ENCODE results near the gene ACYP1.

Gene ACYP1

GRCh38 chr14:75095690-75096089 is 31.9 kb upstream of the ACYP1 start:
- CTCF ChIA-PET: interaction anchor here (0.6 to 1.3 kb wide), 4 partner anchors 9 to 278 kb away, joined by 3 read pairs; no protein-coding TSS in a partner anchor
- peaks cover 12 to 77% (median 51%) of the 10 kb centered on the region in 4 experiments for H3K36me3 ChIP-seq (ENCODE audit: control insufficient read depth in 4 of 4, insufficient read depth in 4 of 4, low read length in 3 of 4)

GRCh38 chr14:75094896-75095295 is 31.1 kb upstream of the ACYP1 start:
- no peaks in the 10 kb centered on the region for H3K4me1 ChIP-seq (ENCODE audit: control extremely low read depth in 1 of 4, control insufficient read depth in 4 of 4, insufficient read depth in 4 of 4, low read length in 3 of 4)
- H3K27ac ChIP-seq (ENCODE audit: insufficient read depth in 1 of 2, low read depth in 1 of 2, low read length in 2 of 2, poor library complexity in 1 of 2, severe bottlenecking in 2 of 2): no peak overlapping the region
- POLR2A ChIA-PET: no interaction called here
- H3K36me3 ChIP-seq (ENCODE audit: control insufficient read depth in 4 of 4, insufficient read depth in 4 of 4, low read length in 3 of 4): peaks cover 8 to 80% (median 51%) of the 10 kb centered on the region in 4 experiments
- WGBS (ENCODE audit: insufficient coverage): no CpG with 5 or more reads among the region's 3 CpGs
- no peak for DNase-seq
- no peaks in the 10 kb centered on the region for H3K27me3 ChIP-seq (replicated peaks in 2 of 5; ENCODE audit: control insufficient read depth in 4 of 5, insufficient read depth in 5 of 5, low read length in 4 of 5)
- H3K9me3 ChIP-seq (ENCODE audit: control extremely low read depth in 1 of 5, control insufficient read depth in 4 of 5, insufficient read depth in 2 of 5, low read depth in 1 of 5, low read length in 4 of 5): no peaks in the 10 kb centered on the region
- no peak overlapping the region for H3K4me3 ChIP-seq (ENCODE audit: control insufficient read depth in 1 of 7, extremely low read depth in 1 of 7, insufficient read depth in 4 of 7, low read depth in 2 of 7, low read length in 6 of 7)
- CTCF ChIA-PET: interaction anchor here (0.9 kb wide), 1 partner anchor 10 kb away, joined by 3 read pairs; no protein-coding TSS in a partner anchor

More at GRCh38 chr14:75095690-75096089, 31.9 kb upstream of the ACYP1 start:
- Histone ChIP-seq H3K9me3 (ENCODE audit: control extremely low read depth in 1 of 5, control insufficient read depth in 4 of 5, insufficient read depth in 2 of 5, low read depth in 1 of 5, low read length in 4 of 5) (no peaks in the 10 kb centered on the region), H3K4me3 (ENCODE audit: control insufficient read depth in 1 of 7, extremely low read depth in 1 of 7, insufficient read depth in 4 of 7, low read depth in 2 of 7, low read length in 6 of 7) (no peak overlapping the region), H3K27ac (ENCODE audit: insufficient read depth in 1 of 2, low read depth in 1 of 2, low read length in 2 of 2, poor library complexity in 1 of 2, severe bottlenecking in 2 of 2) (no peak overlapping the region), H3K27me3 (replicated peaks in 2 of 5; ENCODE audit: control insufficient read depth in 4 of 5, insufficient read depth in 5 of 5, low read length in 4 of 5) (no peaks in the 10 kb centered on the region), H3K4me1 (ENCODE audit: control extremely low read depth in 1 of 4, control insufficient read depth in 4 of 4, insufficient read depth in 4 of 4, low read length in 3 of 4) (no peaks in the 10 kb centered on the region)
- WGBS (ENCODE audit: insufficient coverage): 97% methylated on average over 4 of the region's 4 CpGs
- POLR2A ChIA-PET: no interaction called here
- DNase-seq: no peak

- POLR2A ChIA-PET: interaction anchor here (0.5 kb wide), 1 partner anchor 235 kb away, joined by 3 read pairs; no protein-coding TSS in a partner anchor
- WGBS (ENCODE audit: insufficient coverage): no CpG with 5 or more reads among the region's 2 CpGs
- H3K36me3 ChIP-seq (ENCODE audit: control insufficient read depth in 4 of 4, insufficient read depth in 4 of 4, low read length in 3 of 4): peaks cover 3 to 71% (median 45%) of the 10 kb centered on the region in 4 experiments
Measured at GRCh38 chr14:75092698-75093097, 28.9 kb upstream of the ACYP1 start.

DNA sequence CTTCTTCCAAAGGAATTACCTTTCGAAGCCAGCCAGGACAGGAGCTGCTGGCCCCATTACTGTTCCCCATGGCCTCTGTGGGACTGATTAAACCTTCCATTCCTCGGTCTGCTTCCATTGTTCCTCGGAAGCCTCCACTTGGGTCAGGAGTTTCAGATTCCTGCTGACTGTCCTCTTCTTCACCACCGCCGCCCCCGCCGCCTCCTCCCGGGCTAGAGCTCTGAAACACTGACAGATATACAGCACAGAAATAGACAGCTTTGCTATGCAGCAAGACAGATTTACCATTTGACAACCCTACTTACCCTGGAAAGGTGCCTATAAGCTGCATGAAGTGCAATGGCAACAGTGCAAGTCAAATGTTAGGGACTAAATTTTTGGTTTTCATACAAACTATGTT is 27.4 kb upstream of the ACYP1 start:
- Histone ChIP-seq H3K27me3 (replicated peaks in 2 of 5; ENCODE audit: control insufficient read depth in 4 of 5, insufficient read depth in 5 of 5, low read length in 4 of 5) (no peaks in the 10 kb centered on the region), H3K4me1 (ENCODE audit: control extremely low read depth in 1 of 4, control insufficient read depth in 4 of 4, insufficient read depth in 4 of 4, low read length in 3 of 4) (no peaks in the 10 kb centered on the region), H3K27ac (ENCODE audit: insufficient read depth in 1 of 2, low read depth in 1 of 2, low read length in 2 of 2, poor library complexity in 1 of 2, severe bottlenecking in 2 of 2) (peak overlapping the region in 1 of 2 experiments; percentile 34), H3K36me3 (ENCODE audit: control insufficient read depth in 4 of 4, insufficient read depth in 4 of 4, low read length in 3 of 4) (peaks cover 9 to 69% (median 43%) of the 10 kb centered on the region in 4 experiments), H3K9me3 (ENCODE audit: control extremely low read depth in 1 of 5, control insufficient read depth in 4 of 5, insufficient read depth in 2 of 5, low read depth in 1 of 5, low read length in 4 of 5) (no peaks in the 10 kb centered on the region), H3K4me3 (ENCODE audit: control insufficient read depth in 1 of 7, extremely low read depth in 1 of 7, insufficient read depth in 4 of 7, low read depth in 2 of 7, low read length in 6 of 7) (no peak overlapping the region)
- 100% methylated on average over 4 of the region's 8 CpGs for WGBS (ENCODE audit: insufficient coverage)
- ChIA-PET POLR2A (no interaction called here), CTCF (interaction anchor here (0.8 to 6.9 kb wide), 8 partner anchors 9 to 230 kb away, joined by 3 to 86 read pairs (median 30); no protein-coding TSS in a partner anchor)
- no peak for DNase-seq

More at GRCh38 chr14:75092698-75093097, 28.9 kb upstream of the ACYP1 start:
- Histone ChIP-seq H3K27ac (ENCODE audit: insufficient read depth in 1 of 2, low read depth in 1 of 2, low read length in 2 of 2, poor library complexity in 1 of 2, severe bottlenecking in 2 of 2) (no peak overlapping the region), H3K4me1 (ENCODE audit: control extremely low read depth in 1 of 4, control insufficient read depth in 4 of 4, insufficient read depth in 4 of 4, low read length in 3 of 4) (no peaks in the 10 kb centered on the region), H3K4me3 (ENCODE audit: control insufficient read depth in 1 of 7, extremely low read depth in 1 of 7, insufficient read depth in 4 of 7, low read depth in 2 of 7, low read length in 6 of 7) (no peak overlapping the region), H3K27me3 (replicated peaks in 2 of 5; ENCODE audit: control insufficient read depth in 4 of 5, insufficient read depth in 5 of 5, low read length in 4 of 5) (no peaks in the 10 kb centered on the region), H3K9me3 (ENCODE audit: control extremely low read depth in 1 of 5, control insufficient read depth in 4 of 5, insufficient read depth in 2 of 5, low read depth in 1 of 5, low read length in 4 of 5) (no peaks in the 10 kb centered on the region)
- CTCF ChIA-PET: interaction anchor here (1.3 to 6.9 kb wide), 3 partner anchors 86 to 232 kb away, joined by 3 to 76 read pairs (median 4); partner anchors contain the start of gene RPS6KL1
- DNase-seq: no peak

DNA sequence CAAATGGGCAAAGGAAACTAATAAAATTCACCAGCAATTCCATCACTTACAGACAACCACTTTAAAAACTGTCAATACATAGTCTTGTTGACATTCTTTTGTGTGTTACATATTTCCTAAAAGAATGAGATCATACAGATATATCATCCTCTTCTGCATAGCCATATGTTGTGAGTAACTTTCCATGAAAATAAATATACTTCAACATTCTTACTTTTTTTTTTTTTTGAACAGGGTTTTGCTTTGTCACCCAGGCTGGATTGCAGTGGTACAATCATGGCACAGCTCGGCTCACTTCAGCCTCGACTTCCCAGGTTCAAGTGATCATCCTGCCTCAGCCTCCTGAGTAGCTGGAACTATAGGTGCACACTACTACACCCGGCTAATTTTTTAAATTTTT is 26.5 kb upstream of the ACYP1 start:
- peaks cover 9 to 67% (median 40%) of the 10 kb centered on the region in 4 experiments for H3K36me3 ChIP-seq (ENCODE audit: control insufficient read depth in 4 of 4, insufficient read depth in 4 of 4, low read length in 3 of 4)

GRCh38 chr14:75088566-75089373 is 24.9 kb upstream of the ACYP1 start:
- 90% methylated on average over 6 of the region's 7 CpGs for WGBS (ENCODE audit: insufficient coverage)

More for the DNA sequence above, 26.5 kb upstream of the ACYP1 start:
- Histone ChIP-seq H3K4me3 (ENCODE audit: control insufficient read depth in 1 of 7, extremely low read depth in 1 of 7, insufficient read depth in 4 of 7, low read depth in 2 of 7, low read length in 6 of 7) (no peak overlapping the region), H3K27me3 (replicated peaks in 2 of 5; ENCODE audit: control insufficient read depth in 4 of 5, insufficient read depth in 5 of 5, low read length in 4 of 5) (no peaks in the 10 kb centered on the region), H3K4me1 (ENCODE audit: control extremely low read depth in 1 of 4, control insufficient read depth in 4 of 4, insufficient read depth in 4 of 4, low read length in 3 of 4) (no peaks in the 10 kb centered on the region), H3K9me3 (ENCODE audit: control extremely low read depth in 1 of 5, control insufficient read depth in 4 of 5, insufficient read depth in 2 of 5, low read depth in 1 of 5, low read length in 4 of 5) (no peaks in the 10 kb centered on the region), H3K27ac (ENCODE audit: insufficient read depth in 1 of 2, low read depth in 1 of 2, low read length in 2 of 2, poor library complexity in 1 of 2, severe bottlenecking in 2 of 2) (no peak overlapping the region)
- ChIA-PET CTCF (interaction anchor here (0.7 to 6.9 kb wide), 8 partner anchors 10 to 229 kb away, joined by 3 to 86 read pairs (median 30); no protein-coding TSS in a partner anchor), POLR2A (no interaction called here)
- no peak for DNase-seq
- WGBS (ENCODE audit: insufficient coverage): 100% methylated on average over 3 of the region's 3 CpGs

DNA sequence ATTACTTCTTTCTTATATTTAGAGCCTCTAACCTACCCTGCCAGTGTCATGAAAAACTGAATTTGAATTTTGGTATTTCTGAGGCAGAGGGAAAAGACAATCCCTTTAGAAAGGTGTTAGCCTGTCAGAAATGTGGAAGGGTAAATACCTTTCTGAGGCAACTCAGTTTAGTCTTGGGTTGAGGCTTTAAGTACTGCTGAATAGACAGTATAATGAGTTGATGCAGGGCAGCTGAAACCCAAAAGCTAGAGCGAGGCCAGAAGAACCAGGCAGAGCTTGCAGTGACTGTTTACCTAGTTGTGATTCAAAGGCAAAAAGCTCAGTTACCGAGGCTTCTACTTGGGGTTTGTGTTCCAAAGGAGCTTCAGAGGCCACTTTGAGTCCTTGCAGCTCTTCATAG is 24.3 kb upstream of the ACYP1 start:
- 100% methylated on average over 2 of the region's 2 CpGs for WGBS (ENCODE audit: insufficient coverage)
- H3K4me1 ChIP-seq (ENCODE audit: control extremely low read depth in 1 of 4, control insufficient read depth in 4 of 4, insufficient read depth in 4 of 4, low read length in 3 of 4): no peaks in the 10 kb centered on the region
- no peaks in the 10 kb centered on the region for H3K27me3 ChIP-seq (replicated peaks in 2 of 5; ENCODE audit: control insufficient read depth in 4 of 5, insufficient read depth in 5 of 5, low read length in 4 of 5)
- no peak overlapping the region for H3K4me3 ChIP-seq (ENCODE audit: control insufficient read depth in 1 of 7, extremely low read depth in 1 of 7, insufficient read depth in 4 of 7, low read depth in 2 of 7, low read length in 6 of 7)
- no peak overlapping the region for H3K27ac ChIP-seq (ENCODE audit: insufficient read depth in 1 of 2, low read depth in 1 of 2, low read length in 2 of 2, poor library complexity in 1 of 2, severe bottlenecking in 2 of 2)
- CTCF ChIA-PET: interaction anchor here (0.6 to 6.9 kb wide), 43 partner anchors 9 to 479 kb away, joined by 3 to 86 read pairs (median 6); partner anchors contain the start of genes ACYP1, EIF2B2, PROX2 and RPS6KL1
- DNase-seq: no peak
- POLR2A ChIA-PET: no interaction called here
- no peaks in the 10 kb centered on the region for H3K9me3 ChIP-seq (ENCODE audit: control extremely low read depth in 1 of 5, control insufficient read depth in 4 of 5, insufficient read depth in 2 of 5, low read depth in 1 of 5, low read length in 4 of 5)
- H3K36me3 ChIP-seq (ENCODE audit: control insufficient read depth in 4 of 4, insufficient read depth in 4 of 4, low read length in 3 of 4): peaks cover 16 to 68% (median 41%) of the 10 kb centered on the region in 4 experiments

More at GRCh38 chr14:75088566-75089373, 24.9 kb upstream of the ACYP1 start:
- Histone ChIP-seq H3K27me3 (replicated peaks in 2 of 5; ENCODE audit: control insufficient read depth in 4 of 5, insufficient read depth in 5 of 5, low read length in 4 of 5) (no peaks in the 10 kb centered on the region), H3K27ac (ENCODE audit: insufficient read depth in 1 of 2, low read depth in 1 of 2, low read length in 2 of 2, poor library complexity in 1 of 2, severe bottlenecking in 2 of 2) (no peak overlapping the region), H3K4me3 (ENCODE audit: control insufficient read depth in 1 of 7, extremely low read depth in 1 of 7, insufficient read depth in 4 of 7, low read depth in 2 of 7, low read length in 6 of 7) (no peak overlapping the region), H3K36me3 (ENCODE audit: control insufficient read depth in 4 of 4, insufficient read depth in 4 of 4, low read length in 3 of 4) (peaks cover 16 to 67% (median 40%) of the 10 kb centered on the region in 4 experiments), H3K4me1 (ENCODE audit: control extremely low read depth in 1 of 4, control insufficient read depth in 4 of 4, insufficient read depth in 4 of 4, low read length in 3 of 4) (no peaks in the 10 kb centered on the region), H3K9me3 (ENCODE audit: control extremely low read depth in 1 of 5, control insufficient read depth in 4 of 5, insufficient read depth in 2 of 5, low read depth in 1 of 5, low read length in 4 of 5) (no peaks in the 10 kb centered on the region)
- POLR2A ChIA-PET: no interaction called here
- peak; percentile 50 to 71 (median 64) for DNase-seq
- CTCF ChIA-PET: interaction anchor here (0.6 to 6.9 kb wide), 47 partner anchors 8 to 479 kb away, joined by 3 to 86 read pairs (median 5); partner anchors contain the start of genes ACYP1, EIF2B2, PROX2 and RPS6KL1

Data from common myeloid progenitor, CD34-positive (primary cell).